K562 (cell line): Measurements from ENCODE around the gene LRCOL1. TPM values are rescaled to one million over a fixed set of nuclear protein-coding genes. Genes with fewer than 3 reads are reported as not detected.
A peak's percentile ranks its signal among the peaks of the same experiment; 100 is the strongest.

Experiments used
- ATAC-seq: fragments of 200-7000 bp; cut with Tn5 transposase; 3 replicates; pipeline ENCODE4 v1.9.1; 2020; ENCODE audit warnings: moderate library complexity
- BruUV-seq: library from RNA; stranded (reverse); fragments of 400-500 nt; replicated peaks from 2 replicates; lab custom pipeline; 2021; lab: Mats Ljungman, UMichigan
- CTCF ChIA-PET: fragments of 300-600 bp; formaldehyde crosslinking; extraction: SDS; loops from one replicate; lab custom pipeline; 2021; ENCODE audit warnings: low intra/inter-chr PET ratio; lab: Yijun Ruan, JAX
- POLR2A ChIA-PET: fragments of 300-600, 350-650 bp; sonication (Branson Sonifier 250); formaldehyde crosslinking; extraction: SDS; loops from one replicate; lab custom pipeline; 2021; ENCODE audit warnings: antibody characterized with exemption, inconsistent platforms; lab: Yijun Ruan, JAX
- DNase-seq, 4 experiments: peaks; one replicate each; pipeline versions ENCODE4 v3.0.0 to v3.0.0-alpha.2; 2011 to 2018; ENCODE audit warnings: low spot score in 3 of 4, mixed read lengths in 3 of 4; ENCODE audit errors: extremely low read depth in 1 of 4
- FAIRE-seq: peaks from 2 replicates; lab custom pipeline; 2011; peaks lifted over from hg19 to GRCh38; lab: Jason Lieb, UNC
- H2AFZ ChIP-seq: 2 replicates; pipeline ENCODE4 v1.6.0; 2011; ENCODE audit warnings: low read depth, low read length, control low read depth, inconsistent platforms
- H3K27ac ChIP-seq: fragments of 200-600 bp; 3 replicates; pipeline ENCODE4 v1.8.0; 2011; ENCODE audit warnings: low read depth, mild to moderate bottlenecking, control low read depth, inconsistent platforms, low read length, moderate library complexity, mixed read lengths; ENCODE audit errors: extremely low read depth
- H3K27me3 ChIP-seq, 2 experiments: fragments of 300-600 bp in 1 of 2; 2 replicates in 1 of 2; 3 replicates in 1 of 2; pipeline versions ENCODE4 v1.6.0 to v1.8.0; 2011; ENCODE audit warnings: inconsistent platforms in 2 of 2, low read length in 2 of 2, mild to moderate bottlenecking in 1 of 2, mixed read lengths in 1 of 2, moderate library complexity in 1 of 2; ENCODE audit not compliant: control insufficient read depth in 2 of 2, insufficient read depth in 2 of 2
- H3K36me3 ChIP-seq: fragments of 300-600 bp; 3 replicates; pipeline ENCODE4 v1.8.0; 2011; ENCODE audit warnings: mild to moderate bottlenecking, low read length, inconsistent platforms; ENCODE audit not compliant: control insufficient read depth, insufficient read depth
- H3K4me1 ChIP-seq, 2 experiments: fragments of 200-600 bp in 1 of 2; replicated peaks in 1 of 2; 2 replicates in 1 of 2; 3 replicates in 1 of 2; pipeline versions ENCODE4 v1.5.1 to v1.8.0; 2011; ENCODE audit warnings: inconsistent platforms in 2 of 2, low read length in 2 of 2, mild to moderate bottlenecking in 1 of 2, mixed read lengths in 1 of 2, moderate library complexity in 1 of 2; ENCODE audit not compliant: control insufficient read depth in 2 of 2, insufficient read depth in 2 of 2
- H3K4me2 ChIP-seq: 2 replicates; pipeline ENCODE4 v1.6.1; 2011; ENCODE audit warnings: low read length, control low read depth, inconsistent platforms, mixed read lengths; ENCODE audit not compliant: insufficient read depth
- H3K4me3 ChIP-seq: fragments of 200-600 bp; sonication (generic), shearing (Covaris generic); 2 replicates; pipeline ENCODE4 v1.5.1; 2016; ENCODE audit warnings: control low read depth, inconsistent platforms
- H3K79me2 ChIP-seq: fragments of 200-600 bp; 3 replicates; pipeline ENCODE4 v1.8.0; 2011; ENCODE audit warnings: low read length, inconsistent platforms; ENCODE audit not compliant: control insufficient read depth, insufficient read depth
- H3K9ac ChIP-seq, 2 experiments: 2 replicates each; pipeline versions ENCODE4 v1.6.0 to v1.6.1; 2011; ENCODE audit warnings: low read depth in 2 of 2, low read length in 2 of 2, control low read depth in 1 of 2, inconsistent platforms in 1 of 2, mild to moderate bottlenecking in 1 of 2, mixed read lengths in 1 of 2; ENCODE audit not compliant: insufficient read depth in 1 of 2
- H3K9me1 ChIP-seq: one replicate; pipeline ENCODE4 v1.6.0; 2011; ENCODE audit warnings: inconsistent platforms, mild to moderate bottlenecking, low read length, moderate library complexity; ENCODE audit not compliant: control insufficient read depth, insufficient read depth
- H3K9me3 ChIP-seq: replicated peaks from 2 replicates; pipeline ENCODE4 v1.5.1; 2011; ENCODE audit warnings: low read depth, low read length, inconsistent platforms; ENCODE audit not compliant: control insufficient read depth, insufficient read depth
- H4K20me1 ChIP-seq: replicated peaks from 2 replicates; pipeline ENCODE4 v1.6.1; 2011; ENCODE audit warnings: low read length, inconsistent platforms, mixed read lengths; ENCODE audit not compliant: control insufficient read depth, insufficient read depth
- CHAMP1 ChIP-seq: fragments of 450-650 bp; IDR thresholded peaks from 2 replicates; pipeline ENCODE4 v1.6.1; 2016; ENCODE audit warnings: mild to moderate bottlenecking
- HNRNPLL ChIP-seq: fragments of 200-400 bp; formaldehyde crosslinking; IDR thresholded peaks from 2 replicates; pipeline ENCODE4 v1.6.1; 2017; ENCODE audit warnings: low read length, low read depth, mild to moderate bottlenecking; ENCODE audit not compliant: poor library complexity, severe bottlenecking
- MAX ChIP-seq: sonication (generic); formaldehyde crosslinking; IDR thresholded peaks from 2 replicates; pipeline ENCODE4 v1.9.0; 2022; ENCODE audit warnings: mild to moderate bottlenecking, missing genetic modification reagents
- MIER1 ChIP-seq: fragments of 450-650 bp; IDR thresholded peaks from 2 replicates; pipeline ENCODE4 v1.6.1; 2016; ENCODE audit warnings: antibody characterized with exemption, mild to moderate bottlenecking, low read depth
- POLR3G ChIP-seq: IDR thresholded peaks from 2 replicates; pipeline ENCODE4 v1.6.1; 2011; ENCODE audit not compliant: insufficient read length, insufficient replicate concordance; ENCODE audit errors: extremely low read depth
- ZBTB43 ChIP-seq: sonication (generic); formaldehyde crosslinking; IDR thresholded peaks from 2 replicates; pipeline ENCODE4 v1.8.0; 2023; ENCODE audit warnings: mild to moderate bottlenecking, missing genetic modification reagents
- ZFP1 ChIP-seq: fragments of 450-650 bp; formaldehyde crosslinking; IDR thresholded peaks from 2 replicates; pipeline ENCODE4 v1.4.0; 2020; ENCODE audit warnings: mild to moderate bottlenecking, mixed read lengths
- ZKSCAN3 ChIP-seq: fragments of 250-450 bp; sonication (Bioruptor Pico); IDR thresholded peaks from 2 replicates; pipeline ENCODE4 v1.4.0; 2020
- ZNF699 ChIP-seq: fragments of 250-450 bp; sonication (Bioruptor Pico); IDR thresholded peaks from 2 replicates; pipeline ENCODE4 v1.8.0; 2021; ENCODE audit warnings: mild to moderate bottlenecking, moderate library complexity; ENCODE audit not compliant: insufficient replicate concordance
- WGBS: fragments of 100-300 bp; shearing (Covaris generic); methylation state at CpG from one replicate; pipeline ENCODE4 v1.1.6; 2016; ENCODE audit warnings: low coverage, mixed read lengths; ENCODE audit not compliant: insufficient coverage; ENCODE audit errors: missing lambda C conversion rate; 5-methylcytosine and 5-hydroxymethylcytosine counted together
- in situ Hi-C: fragments of 300-500 bp; cut with MboI; formaldehyde crosslinking; loops from 4 replicates; pipeline ENCODE4 v1.15.0; 2018; ENCODE audit warnings: inconsistent platforms, mixed read lengths
- intact Hi-C: fragments of 100-400 bp; cut with micrococcal nuclease; formaldehyde crosslinking; loops from 2 replicates; pipeline ENCODE4 v1.14.2; 2022
- polyA plus RNA-seq, 8 experiments: library from polyadenylated mRNA; depleted of rRNA in 4 of 8; stranded (reverse) in 5 of 8; unstranded in 3 of 8; fragments of >200 nt; fragmentation: Nextera tagmentation in 2 of 8; fragmentation: Illumina TruSeq in 1 of 8; extraction: Ambion mirVana in 2 of 8; extraction: Trizol in 1 of 8; gene quantifications; 2 replicates each; pipeline versions ENCODE4 v1.2.1 to v1.2.3, GENCODE V29; 2011 to 2014; ENCODE audit warnings: inconsistent platforms in 1 of 8, missing spikeins in 1 of 8
- total RNA-seq, 7 experiments: library from RNA; depleted of rRNA in 6 of 7; stranded (reverse); fragments of >200 nt in 6 of 7; fragmentation: Illumina TruSeq in 2 of 7; extraction: Trizol in 2 of 7; gene quantifications; 2 replicates each; pipeline versions ENCODE4 v1.2.1 to v1.2.3, GENCODE V29; 2011 to 2021; ENCODE audit warnings: low replicate concordance in 1 of 7
- TF ChIP-seq, protein P1 (sequence below): IDR thresholded peaks from 2 replicates; pipeline ENCODE4 v1.6.1; 2016; ENCODE audit warnings: missing genetic modification characterization, missing compliant biosample characterization
- TF ChIP-seq, protein P2 (sequence below): fragments of 250-450 bp; sonication (Bioruptor Pico); IDR thresholded peaks from 2 replicates; pipeline ENCODE4 v1.8.0; 2022; ENCODE audit warnings: inconsistent platforms

Gene LRCOL1
- total and polyA plus RNA-seq, 9 of the 15 experiments (the other 6 are each of a cell fraction or from before 2014, with no cell fraction given), result not detected

DNA sequence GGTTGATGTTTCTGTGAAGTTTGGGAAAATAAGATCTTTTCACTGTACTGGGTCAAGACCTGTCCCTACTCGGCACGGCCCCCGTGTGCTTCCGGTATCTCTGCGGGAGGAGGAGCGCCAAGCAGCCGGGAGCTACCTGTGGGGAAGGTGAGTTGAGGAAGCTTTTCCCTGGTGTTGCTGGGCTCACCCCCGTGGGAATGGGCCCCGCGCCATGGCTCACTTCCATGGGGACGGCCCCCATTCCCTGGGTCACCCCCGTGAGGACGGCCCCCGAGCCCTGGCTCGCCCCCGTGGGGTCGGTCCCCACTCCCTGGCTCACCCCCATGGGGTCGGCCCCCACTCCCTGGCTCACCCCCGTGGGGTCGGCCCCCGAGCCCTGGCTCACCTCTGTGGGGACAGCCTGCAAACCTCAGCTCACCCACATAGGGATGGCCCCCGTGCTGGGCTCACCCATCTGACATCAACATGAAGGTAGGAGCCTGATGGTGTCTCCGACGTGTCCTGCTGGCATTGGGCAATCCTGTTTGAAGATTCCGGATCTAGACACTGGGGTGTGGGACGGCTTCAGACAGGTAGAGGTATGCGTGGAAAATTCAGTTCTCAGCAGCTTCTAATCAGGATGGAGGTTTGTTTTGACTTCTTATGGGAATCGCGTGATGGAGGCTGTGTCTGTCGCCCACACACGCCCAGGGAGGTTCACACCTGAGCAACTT is 9.1 kb downstream of the LRCOL1 start:
- Histone ChIP-seq H3K9me3 (no peaks in the 10 kb centered on the region), H3K4me3 (no peak overlapping the region), H3K9ac (peak overlapping the region in 1 of 2 experiments; percentile 84; a peak in 2 of 4 replicates), H3K9me1 (no peaks in the 10 kb centered on the region), H3K79me2 (no peaks in the 10 kb centered on the region), H3K4me1 (peaks cover 7 to 65% of the 10 kb centered on the region in 2 experiments; a peak in 4 of 5 replicates), H3K4me2 (peak overlapping the region; percentile 77), H2AFZ (peak overlapping the region; percentile 92), H3K27me3 (peaks cover 28 to 51% of the 10 kb centered on the region in 2 experiments), H3K27ac (no peak overlapping the region), H4K20me1 (no peaks in the 10 kb centered on the region), H3K36me3 (no peaks in the 10 kb centered on the region)
- POLR2A ChIA-PET, result interaction anchor here (0.6 kb wide), 1 partner anchor 9 kb away, joined by 3 read pairs; the partner anchor contains the start of gene LRCOL1
- CTCF ChIA-PET, result interaction anchor here (1.8 kb wide), 1 partner anchor 13 kb away, joined by 9 read pairs; no protein-coding TSS in a partner anchor
- FAIRE-seq (no peak), DNase-seq (no peak), ATAC-seq (peak; percentile 3)
- 62% methylated on average over 20 of the region's 31 CpGs for WGBS
- no TSS peak for BruUV-seq
- in situ Hi-C loops, result loop anchor here (5.0 kb wide), 1 partner anchor 184 kb away; no protein-coding TSS in a partner anchor
- intact Hi-C loops, result no loop called here
- no peak for TF ChIP-seq CHAMP1
- no peak for TF ChIP-seq ZKSCAN3
- no peak for TF ChIP-seq HNRNPLL
- TF ChIP-seq POLR3G, result no peak
- TF ChIP-seq, protein P1, sequence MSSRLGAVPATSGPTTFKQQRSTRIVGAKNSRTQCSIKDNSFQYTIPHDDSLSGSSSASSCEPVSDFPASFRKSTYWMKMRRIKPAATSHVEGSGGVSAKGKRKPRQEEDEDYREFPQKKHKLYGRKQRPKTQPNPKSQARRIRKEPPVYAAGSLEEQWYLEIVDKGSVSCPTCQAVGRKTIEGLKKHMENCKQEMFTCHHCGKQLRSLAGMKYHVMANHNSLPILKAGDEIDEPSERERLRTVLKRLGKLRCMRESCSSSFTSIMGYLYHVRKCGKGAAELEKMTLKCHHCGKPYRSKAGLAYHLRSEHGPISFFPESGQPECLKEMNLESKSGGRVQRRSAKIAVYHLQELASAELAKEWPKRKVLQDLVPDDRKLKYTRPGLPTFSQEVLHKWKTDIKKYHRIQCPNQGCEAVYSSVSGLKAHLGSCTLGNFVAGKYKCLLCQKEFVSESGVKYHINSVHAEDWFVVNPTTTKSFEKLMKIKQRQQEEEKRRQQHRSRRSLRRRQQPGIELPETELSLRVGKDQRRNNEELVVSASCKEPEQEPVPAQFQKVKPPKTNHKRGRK (tag), result no peak
- TF ChIP-seq ZNF699, result no peak
- no peak for TF ChIP-seq ZFP1 (CRISPR knock-in tag)
- no peak for TF ChIP-seq ZBTB43 (CRISPR knock-in tag)
- no peak for TF ChIP-seq MAX (CRISPR knock-in tag)
- no peak for TF ChIP-seq MIER1
- TF ChIP-seq, protein P2, sequence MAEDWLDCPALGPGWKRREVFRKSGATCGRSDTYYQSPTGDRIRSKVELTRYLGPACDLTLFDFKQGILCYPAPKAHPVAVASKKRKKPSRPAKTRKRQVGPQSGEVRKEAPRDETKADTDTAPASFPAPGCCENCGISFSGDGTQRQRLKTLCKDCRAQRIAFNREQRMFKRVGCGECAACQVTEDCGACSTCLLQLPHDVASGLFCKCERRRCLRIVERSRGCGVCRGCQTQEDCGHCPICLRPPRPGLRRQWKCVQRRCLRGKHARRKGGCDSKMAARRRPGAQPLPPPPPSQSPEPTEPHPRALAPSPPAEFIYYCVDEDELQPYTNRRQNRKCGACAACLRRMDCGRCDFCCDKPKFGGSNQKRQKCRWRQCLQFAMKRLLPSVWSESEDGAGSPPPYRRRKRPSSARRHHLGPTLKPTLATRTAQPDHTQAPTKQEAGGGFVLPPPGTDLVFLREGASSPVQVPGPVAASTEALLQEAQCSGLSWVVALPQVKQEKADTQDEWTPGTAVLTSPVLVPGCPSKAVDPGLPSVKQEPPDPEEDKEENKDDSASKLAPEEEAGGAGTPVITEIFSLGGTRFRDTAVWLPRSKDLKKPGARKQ (CRISPR knock-in tag), result no peak
